Hematopoietic multipotent progenitor cell treated with erythropoietin and hydrocortisone succinate and interleukin-3 and kit ligand, for 4 days (in vitro differentiated cells): ENCODE measurements around the gene KCNK2.
"Not testable (repeated sequence)": the region's sequence is repeated elsewhere in the genome, so short reads cannot be mapped to it uniquely, and the experiment has no call there.

ENCODE experiments used
- DNase-seq: peaks from one replicate; pipeline ENCODE4 v3.0.0-alpha.2; 2015

Gene KCNK2

GRCh38 chr1:215163144-215163543 lies 80.6 kb downstream of the KCNK2 start:
- not testable (repeated sequence) for DNase-seq

DNA sequence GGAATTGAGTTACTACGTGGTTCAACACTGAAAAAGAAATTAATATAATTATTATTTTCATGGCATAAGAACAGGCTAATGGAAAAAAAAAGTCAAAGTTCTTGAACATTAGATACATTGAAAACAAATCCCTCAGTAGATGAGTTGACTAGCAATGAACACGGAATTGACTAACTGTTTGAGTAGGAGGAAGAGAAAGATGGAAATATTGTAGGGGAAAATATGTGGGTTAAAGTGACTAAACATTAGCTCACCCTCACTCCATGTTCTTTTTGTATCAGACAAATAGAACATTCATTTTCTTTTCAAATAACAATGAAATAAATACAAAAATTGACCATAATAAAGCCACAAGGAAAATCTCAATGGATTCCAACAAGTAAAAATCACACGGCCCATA lies 84.3 kb downstream of the KCNK2 start:
- DNase-seq = no peak

GRCh38 chr1:215181518-215181917 lies 99.0 kb downstream of the KCNK2 start:
- DNase-seq = peak; percentile 1

DNA sequence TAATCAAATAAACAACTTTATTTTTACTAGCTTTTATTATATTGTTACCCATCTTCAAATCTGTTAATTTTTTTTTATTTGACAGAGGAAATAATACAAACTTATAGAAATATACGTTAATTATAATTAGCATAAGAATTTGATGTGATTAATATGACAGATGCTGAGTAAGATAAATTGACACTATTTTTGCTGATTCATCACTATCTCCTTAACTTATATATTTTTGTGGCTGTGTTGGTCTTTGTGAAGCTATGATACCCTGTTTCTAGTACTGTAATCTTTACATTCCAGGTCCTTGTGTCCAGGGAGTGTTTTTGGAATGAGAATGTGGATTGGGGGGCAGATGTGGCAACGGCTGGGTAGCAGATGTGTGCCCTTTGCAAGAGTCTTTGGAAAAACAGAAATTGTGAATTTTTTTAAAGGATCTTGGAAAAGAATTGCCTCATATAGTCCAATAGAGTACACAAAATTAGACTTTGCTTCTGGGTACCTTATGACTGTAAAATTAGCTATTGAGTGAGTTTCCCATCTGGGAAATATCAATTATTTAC lies 102.6 kb downstream of the KCNK2 start:
- DNase-seq = no peak

GRCh38 chr1:215188302-215188950 lies 105.9 kb downstream of the KCNK2 start:
- DNase-seq = no peak

DNA sequence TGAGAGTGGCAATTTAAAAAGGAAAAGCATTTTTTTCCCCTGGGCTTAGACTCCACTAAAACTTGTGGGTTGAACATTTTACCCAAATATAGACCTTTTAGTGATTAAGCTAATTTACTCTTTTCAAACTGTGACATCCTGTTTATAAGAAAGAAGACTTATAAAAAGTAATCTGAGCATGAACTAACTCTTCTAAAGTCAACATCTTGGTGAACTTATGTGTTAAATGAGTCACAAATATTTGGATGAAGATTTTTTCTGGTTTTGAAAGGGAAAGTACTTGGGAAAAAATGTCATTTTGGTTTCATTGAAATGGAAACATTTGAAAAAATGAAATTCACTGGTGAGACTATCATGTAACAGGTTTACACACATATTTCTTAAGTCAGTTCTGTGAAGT lies 109.8 kb downstream of the KCNK2 start:
- DNase-seq = no peak

- no peak for DNase-seq
Measured at GRCh38 chr1:215198021-215198420, 115.5 kb downstream of the KCNK2 start.

- no peak for DNase-seq
Measured at GRCh38 chr1:215200121-215200520, 117.6 kb downstream of the KCNK2 start.

DNA sequence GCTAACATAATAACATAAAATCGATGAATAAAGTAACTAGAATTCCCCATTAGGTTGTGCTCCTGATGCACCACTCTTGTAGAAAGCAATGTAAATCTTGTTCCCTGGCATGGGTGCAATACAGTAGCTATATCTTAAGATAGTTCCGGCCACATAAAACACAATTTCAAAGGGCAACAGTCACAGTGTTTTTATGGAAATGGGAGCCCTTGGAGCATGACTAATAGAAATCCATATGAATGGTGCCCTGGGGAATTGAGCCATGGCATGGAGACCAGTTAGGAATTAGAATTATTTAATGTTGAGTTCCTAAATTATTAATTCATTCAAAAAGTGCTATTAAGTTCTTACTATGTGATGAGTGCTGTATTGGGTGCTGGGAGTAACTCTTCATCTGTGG lies 118.7 kb downstream of the KCNK2 start:
- DNase-seq = no peak

DNA sequence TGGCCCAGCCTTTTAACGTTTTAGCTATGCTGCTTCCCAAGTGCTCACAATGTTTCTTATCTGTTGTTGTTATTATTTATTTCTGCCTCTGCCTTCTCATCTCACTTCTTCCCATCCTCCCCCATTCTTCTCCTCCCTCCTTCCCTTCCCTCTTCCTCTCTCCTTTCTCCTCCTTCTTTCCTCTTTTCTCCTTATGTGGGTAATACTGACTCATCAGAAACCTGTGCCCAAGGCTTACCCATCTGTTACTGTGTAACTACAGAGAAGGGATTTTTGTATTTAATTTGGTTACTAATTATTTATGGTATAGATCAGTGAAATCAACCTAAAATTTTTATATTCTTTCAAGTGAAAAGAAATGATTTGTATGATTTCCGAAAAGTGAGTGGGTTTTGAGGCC lies 120.3 kb downstream of the KCNK2 start:
- no peak for DNase-seq

DNA sequence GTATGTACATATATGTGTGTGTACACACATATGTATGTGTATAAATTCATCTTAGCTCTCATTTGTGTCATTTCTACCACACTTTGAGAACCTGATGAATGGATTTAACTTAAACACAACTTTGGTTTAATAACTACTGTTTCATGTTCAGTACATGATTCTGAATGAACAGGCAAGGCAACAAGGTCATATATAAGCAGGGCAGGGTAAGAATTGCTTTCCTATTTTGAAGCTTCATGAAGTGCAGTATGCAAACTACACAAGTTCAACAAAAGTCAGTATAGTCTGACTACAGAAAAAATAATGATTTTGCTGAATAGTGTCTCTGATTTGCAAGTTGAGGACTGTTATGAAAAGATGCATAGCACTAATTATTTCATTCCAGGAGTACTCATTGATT lies 127.6 kb downstream of the KCNK2 start:
- no peak for DNase-seq

DNA sequence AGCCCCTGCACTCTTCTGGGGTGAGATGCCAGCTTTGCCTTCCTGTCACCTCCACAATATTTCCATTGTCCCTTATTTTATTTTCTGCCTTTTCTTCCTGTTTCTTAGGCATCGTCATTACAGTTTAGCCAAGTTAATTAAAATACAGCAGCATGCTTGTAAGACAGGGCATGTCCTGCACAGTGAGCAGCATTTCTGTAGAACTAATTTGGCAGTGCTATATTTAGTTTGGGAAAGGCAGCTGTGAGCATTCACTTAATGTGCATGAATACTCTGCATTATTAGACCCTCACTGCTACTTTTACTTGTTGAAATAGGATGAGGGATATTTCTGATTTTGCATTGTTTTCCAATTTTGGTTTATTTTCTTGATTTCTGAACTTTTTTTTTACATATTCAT lies 133.3 kb downstream of the KCNK2 start:
- DNase-seq = no peak

GRCh38 chr1:215219372-215219771 lies 136.8 kb downstream of the KCNK2 start:
- DNase-seq = no peak

DNA sequence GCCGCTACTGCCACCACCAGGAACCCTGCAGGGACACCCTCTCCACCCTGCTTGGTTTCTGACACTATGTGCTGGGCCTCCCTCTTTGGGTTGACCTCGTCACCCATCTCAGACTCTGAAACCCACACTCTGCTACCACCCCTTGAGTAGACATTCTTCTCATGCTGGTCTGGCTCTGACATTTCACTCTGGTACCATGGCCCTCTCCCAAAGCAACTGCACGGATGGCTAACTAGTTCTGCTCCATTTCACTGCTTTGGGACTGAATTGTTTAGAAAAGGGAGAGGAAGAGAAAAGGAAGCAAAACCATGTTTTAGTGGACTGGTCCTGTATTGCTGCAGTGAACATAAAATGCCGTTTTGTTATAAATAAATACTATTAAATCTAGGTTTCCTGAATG lies 137.8 kb downstream of the KCNK2 start:
- no peak for DNase-seq

GRCh38 chr1:215226757-215227156 lies 144.2 kb downstream of the KCNK2 start:
- no peak for DNase-seq

DNA sequence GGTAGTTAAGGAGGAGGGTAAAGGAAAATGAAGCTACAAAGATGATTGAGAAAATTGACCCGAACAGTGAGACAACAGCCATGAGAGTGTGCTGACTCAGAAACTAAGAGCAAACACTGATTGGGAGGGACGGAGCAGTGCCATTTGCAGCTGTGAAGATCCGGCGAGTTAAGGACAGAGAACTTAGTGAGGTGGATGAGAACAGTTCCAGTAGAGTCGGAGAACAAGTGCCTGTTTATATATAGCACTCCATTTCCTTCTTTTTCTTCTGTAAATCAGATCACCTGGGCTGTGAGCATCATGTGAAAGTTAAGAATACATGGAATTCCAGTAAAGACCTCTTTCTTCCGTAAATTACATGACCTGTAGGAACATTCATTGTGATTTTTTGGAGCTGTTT lies 145.7 kb downstream of the KCNK2 start:
- DNase-seq = no peak

- DNase-seq = no peak
Measured at GRCh38 chr1:215241451-215241850, 158.9 kb downstream of the KCNK2 start.

DNA sequence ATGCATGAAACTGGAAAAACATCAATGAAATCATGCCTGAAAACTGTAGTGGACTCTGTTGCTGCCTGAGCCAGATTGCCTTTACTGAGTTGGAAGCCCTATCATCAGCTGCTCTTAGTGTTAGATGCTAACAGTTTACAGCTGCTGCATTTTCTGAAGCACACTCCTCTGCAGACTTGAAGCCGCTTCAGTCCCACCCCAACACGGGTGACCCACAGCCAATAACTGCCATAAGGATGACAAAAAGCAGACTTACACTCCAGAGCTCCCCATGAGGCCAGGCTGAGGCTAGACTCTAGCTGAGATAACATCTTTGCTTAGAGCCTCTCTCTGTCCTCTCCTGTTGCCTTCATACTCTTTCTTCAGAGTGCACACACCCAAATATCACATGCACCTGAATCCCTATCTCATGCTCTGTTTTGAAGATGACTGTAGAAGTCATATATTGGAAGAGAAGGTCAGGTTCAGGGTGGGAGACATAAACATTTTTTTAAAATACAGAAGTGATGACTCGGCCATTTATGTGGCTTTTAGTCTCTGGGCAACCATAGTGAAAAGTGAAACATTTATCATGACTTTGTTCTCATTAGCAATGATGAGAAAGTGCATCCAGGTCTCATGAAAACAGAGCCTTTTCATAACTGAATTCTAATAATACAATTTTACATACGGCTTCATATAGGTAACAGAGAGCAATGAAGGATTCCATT lies 161.0 kb downstream of the KCNK2 start:
- no peak for DNase-seq

- no peak for DNase-seq
Measured at GRCh38 chr1:215250913-215251312, 168.4 kb downstream of the KCNK2 start.

GRCh38 chr1:215251428-215251827 lies 168.9 kb downstream of the KCNK2 start:
- no peak for DNase-seq

- DNase-seq = no peak
Measured at GRCh38 chr1:215252164-215252563, 169.6 kb downstream of the KCNK2 start.

DNA sequence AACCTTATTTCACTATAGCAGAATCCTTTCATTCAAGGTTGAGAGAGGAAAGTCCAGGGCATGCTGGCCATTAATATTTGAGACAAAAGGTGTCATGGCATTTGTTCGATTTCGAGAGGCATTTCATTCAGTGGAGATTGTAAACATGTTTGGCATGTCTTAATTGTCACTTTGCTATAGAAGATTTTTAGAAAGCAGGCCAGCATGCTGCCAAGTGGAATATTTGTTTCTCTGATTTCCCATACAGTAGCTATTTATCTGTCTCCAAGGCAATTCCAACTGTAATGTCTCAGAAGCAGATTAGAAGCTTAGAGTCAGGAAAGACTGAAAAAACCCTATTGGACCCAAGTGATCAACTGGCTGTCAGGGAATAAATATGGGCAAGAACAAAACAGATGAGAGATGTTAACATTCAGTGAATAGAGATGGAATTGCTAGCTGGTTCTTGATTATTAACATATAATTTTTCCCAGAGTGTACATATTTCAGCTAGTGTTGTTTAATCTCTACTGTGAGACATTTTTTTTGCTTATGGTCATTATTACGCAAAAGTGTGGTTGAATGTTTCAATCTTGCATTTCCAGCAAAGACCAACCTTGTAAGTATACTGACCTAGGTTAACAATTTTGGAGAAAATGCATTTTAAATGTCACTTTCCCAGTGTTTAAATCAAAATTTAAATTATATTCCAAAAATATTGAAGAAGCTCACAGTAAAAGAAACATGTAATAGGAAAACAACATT lies 174.6 kb downstream of the KCNK2 start:
- peak; percentile 1 for DNase-seq

GRCh38 chr1:215260711-215261110 lies 178.2 kb downstream of the KCNK2 start:
- no peak for DNase-seq

- no peak for DNase-seq
Measured at GRCh38 chr1:215262106-215262505, 179.6 kb downstream of the KCNK2 start.
